Measurements from ENCODE around the gene NEK7.

DNA sequence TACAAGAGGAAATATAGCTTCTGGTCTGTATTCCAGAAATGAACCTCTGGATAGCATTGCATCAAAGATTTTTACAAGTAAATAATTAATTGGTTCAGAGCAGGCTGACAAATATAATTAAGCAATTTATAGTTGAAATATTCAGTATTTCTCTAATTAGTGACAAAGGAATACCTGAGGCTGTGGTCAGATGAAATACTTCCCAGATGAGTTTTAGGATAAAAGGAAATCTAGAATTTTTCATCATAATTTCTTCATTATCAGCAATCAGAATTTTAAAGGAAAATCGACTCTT is 112.8 kb downstream of the NEK7 start:
- TF ChIP-seq, protein P1, sequence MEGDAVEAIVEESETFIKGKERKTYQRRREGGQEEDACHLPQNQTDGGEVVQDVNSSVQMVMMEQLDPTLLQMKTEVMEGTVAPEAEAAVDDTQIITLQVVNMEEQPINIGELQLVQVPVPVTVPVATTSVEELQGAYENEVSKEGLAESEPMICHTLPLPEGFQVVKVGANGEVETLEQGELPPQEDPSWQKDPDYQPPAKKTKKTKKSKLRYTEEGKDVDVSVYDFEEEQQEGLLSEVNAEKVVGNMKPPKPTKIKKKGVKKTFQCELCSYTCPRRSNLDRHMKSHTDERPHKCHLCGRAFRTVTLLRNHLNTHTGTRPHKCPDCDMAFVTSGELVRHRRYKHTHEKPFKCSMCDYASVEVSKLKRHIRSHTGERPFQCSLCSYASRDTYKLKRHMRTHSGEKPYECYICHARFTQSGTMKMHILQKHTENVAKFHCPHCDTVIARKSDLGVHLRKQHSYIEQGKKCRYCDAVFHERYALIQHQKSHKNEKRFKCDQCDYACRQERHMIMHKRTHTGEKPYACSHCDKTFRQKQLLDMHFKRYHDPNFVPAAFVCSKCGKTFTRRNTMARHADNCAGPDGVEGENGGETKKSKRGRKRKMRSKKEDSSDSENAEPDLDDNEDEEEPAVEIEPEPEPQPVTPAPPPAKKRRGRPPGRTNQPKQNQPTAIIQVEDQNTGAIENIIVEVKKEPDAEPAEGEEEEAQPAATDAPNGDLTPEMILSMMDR (IDR thresholded peaks at IDR 0.05), result no peak
- no peak for TF ChIP-seq POLR2A (IDR thresholded peaks at IDR 0.05)

Measured in lower leg skin (tissue), 3 donors.